A673 (cell line): ENCODE data around the gene TBC1D22A.

Source experiments
- EZH2 ChIP-seq: fragments of 200-600 bp; sonication (generic); IDR thresholded peaks from 2 replicates; pipeline ENCODE4 v1.6.1; 2017; ENCODE audit warnings: borderline replicate concordance, low read depth, mild to moderate bottlenecking, mixed read lengths, antibody characterized with exemption, low read length; ENCODE audit not compliant: poor library complexity, severe bottlenecking
- TF ChIP-seq, protein P1 (sequence below): fragments of 300-800, 200-600 bp; sonication (generic); conservative IDR thresholded peaks from 2 replicates; pipeline ENCODE4 v1.5.1; 2017; ENCODE audit warnings: low read depth, mild to moderate bottlenecking, antibody characterized with exemption, low read length, moderate library complexity, mixed read lengths

DNA sequence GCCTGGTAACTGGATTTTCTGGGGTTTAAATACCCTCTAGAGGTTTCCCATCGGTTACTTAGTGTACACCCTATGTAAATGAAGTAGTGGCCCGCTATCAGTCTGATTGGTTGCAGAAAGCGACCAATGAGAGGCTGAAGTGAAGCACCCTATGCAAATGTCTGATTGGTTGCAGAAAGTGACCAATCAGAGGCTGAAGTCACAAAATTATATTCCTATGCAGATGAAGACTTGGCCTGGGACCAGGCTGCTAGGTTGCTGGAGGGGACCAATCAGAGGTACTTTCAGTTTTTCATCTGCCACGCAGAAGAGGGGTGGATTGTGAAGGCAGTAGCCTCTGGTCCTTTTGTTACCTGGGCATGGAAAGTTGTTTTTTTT is 134.8 kb downstream of the TBC1D22A start:
- TF ChIP-seq, protein P1, sequence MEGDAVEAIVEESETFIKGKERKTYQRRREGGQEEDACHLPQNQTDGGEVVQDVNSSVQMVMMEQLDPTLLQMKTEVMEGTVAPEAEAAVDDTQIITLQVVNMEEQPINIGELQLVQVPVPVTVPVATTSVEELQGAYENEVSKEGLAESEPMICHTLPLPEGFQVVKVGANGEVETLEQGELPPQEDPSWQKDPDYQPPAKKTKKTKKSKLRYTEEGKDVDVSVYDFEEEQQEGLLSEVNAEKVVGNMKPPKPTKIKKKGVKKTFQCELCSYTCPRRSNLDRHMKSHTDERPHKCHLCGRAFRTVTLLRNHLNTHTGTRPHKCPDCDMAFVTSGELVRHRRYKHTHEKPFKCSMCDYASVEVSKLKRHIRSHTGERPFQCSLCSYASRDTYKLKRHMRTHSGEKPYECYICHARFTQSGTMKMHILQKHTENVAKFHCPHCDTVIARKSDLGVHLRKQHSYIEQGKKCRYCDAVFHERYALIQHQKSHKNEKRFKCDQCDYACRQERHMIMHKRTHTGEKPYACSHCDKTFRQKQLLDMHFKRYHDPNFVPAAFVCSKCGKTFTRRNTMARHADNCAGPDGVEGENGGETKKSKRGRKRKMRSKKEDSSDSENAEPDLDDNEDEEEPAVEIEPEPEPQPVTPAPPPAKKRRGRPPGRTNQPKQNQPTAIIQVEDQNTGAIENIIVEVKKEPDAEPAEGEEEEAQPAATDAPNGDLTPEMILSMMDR, result no peak
- TF ChIP-seq EZH2, result no peak
